Activated gamma-delta T cell (primary cell): ENCODE data around the gene PLCB4.

Experiments used
- DNase-seq: peaks from one replicate; lab custom pipeline; 2025; lab: John Stamatoyannopoulos, UW

PLCB4 gene

GRCh38 chr20:9179193-9179802, 110.4 kb downstream of the PLCB4 start:
- no peak for DNase-seq

GRCh38 chr20:9179867-9180266, 111.0 kb downstream of the PLCB4 start:
- DNase-seq: no peak

GRCh38 chr20:9180481-9181257, 111.8 kb downstream of the PLCB4 start:
- DNase-seq: no peak

GRCh38 chr20:9185511-9185910, 116.6 kb downstream of the PLCB4 start:
- DNase-seq: no peak

- DNase-seq: no peak
Observed at GRCh38 chr20:9186396-9186795, 117.5 kb downstream of the PLCB4 start.

GRCh38 chr20:9195031-9195430, 126.1 kb downstream of the PLCB4 start:
- DNase-seq: no peak

- no peak for DNase-seq
Observed at GRCh38 chr20:9196110-9196509, 127.2 kb downstream of the PLCB4 start.

- DNase-seq: no peak
Observed at GRCh38 chr20:9198460-9198859, 129.6 kb downstream of the PLCB4 start.

GRCh38 chr20:9200196-9200595, 131.3 kb downstream of the PLCB4 start:
- DNase-seq: no peak

GRCh38 chr20:9200620-9201019, 131.7 kb downstream of the PLCB4 start:
- no peak for DNase-seq

- DNase-seq: no peak
Observed at GRCh38 chr20:9202420-9203080, 133.7 kb downstream of the PLCB4 start.

GRCh38 chr20:9203081-9203447, 134.2 kb downstream of the PLCB4 start:
- no peak for DNase-seq

- DNase-seq: no peak
Observed at GRCh38 chr20:9204979-9205378, 136.1 kb downstream of the PLCB4 start.

- no peak for DNase-seq
Observed at GRCh38 chr20:9206486-9206885, 137.6 kb downstream of the PLCB4 start.

- no peak for DNase-seq
Observed at GRCh38 chr20:9207253-9207652, 138.4 kb downstream of the PLCB4 start.

GRCh38 chr20:9210356-9210755, 141.5 kb downstream of the PLCB4 start:
- no peak for DNase-seq

GRCh38 chr20:9211016-9211760, 142.3 kb downstream of the PLCB4 start:
- no peak for DNase-seq

- DNase-seq: no peak
Observed at GRCh38 chr20:9212735-9213134, 143.8 kb downstream of the PLCB4 start.

GRCh38 chr20:9214685-9215084, 145.8 kb downstream of the PLCB4 start:
- DNase-seq: no peak

GRCh38 chr20:9215539-9215938, 146.7 kb downstream of the PLCB4 start:
- no peak for DNase-seq

GRCh38 chr20:9218531-9218961, 149.7 kb downstream of the PLCB4 start:
- DNase-seq: no peak

GRCh38 chr20:9220874-9221547, 152.1 kb downstream of the PLCB4 start:
- DNase-seq: no peak
